ENCODE results near the gene POU2AF1.
"Not testable (repeated sequence)": the region's sequence is repeated elsewhere in the genome, so short reads cannot be mapped to it uniquely, and the experiment has no call there.

Gene POU2AF1

GRCh38 chr11:111410951-111411350 lies 31.9 kb upstream of the POU2AF1 start:
- no peaks in the 10 kb centered on the region for H3K4me1 ChIP-seq (ENCODE audit: control insufficient read depth in 5 of 5, insufficient read depth in 5 of 5, low read length in 5 of 5)
- H3K9me3 ChIP-seq (ENCODE audit: control insufficient read depth in 5 of 5, low read length in 5 of 5) = no peaks in the 10 kb centered on the region
- H3K27ac ChIP-seq (ENCODE audit: low read depth, low read length) = no peak overlapping the region
- no peaks in the 10 kb centered on the region for H3K27me3 ChIP-seq (ENCODE audit: control insufficient read depth in 5 of 5, insufficient read depth in 4 of 5, low read length in 5 of 5)
- H3K4me3 ChIP-seq (ENCODE audit: low read depth in 1 of 5, low read length in 5 of 5) = no peak overlapping the region
- H3K9ac ChIP-seq (ENCODE audit: low read length in 5 of 5) = no peak overlapping the region
- no peaks in the 10 kb centered on the region for H3K36me3 ChIP-seq (ENCODE audit: control insufficient read depth in 5 of 5, insufficient read depth in 5 of 5, low read length in 5 of 5)

GRCh38 chr11:111409915-111410314 lies 30.8 kb upstream of the POU2AF1 start:
- Histone ChIP-seq H3K9me3 (ENCODE audit: control insufficient read depth in 5 of 5, low read length in 5 of 5) (no peaks in the 10 kb centered on the region), H3K36me3 (ENCODE audit: control insufficient read depth in 5 of 5, insufficient read depth in 5 of 5, low read length in 5 of 5) (no peaks in the 10 kb centered on the region), H3K9ac (ENCODE audit: low read length in 5 of 5) (no peak overlapping the region), H3K27ac (ENCODE audit: low read depth, low read length) (no peak overlapping the region), H3K27me3 (ENCODE audit: control insufficient read depth in 5 of 5, insufficient read depth in 4 of 5, low read length in 5 of 5) (no peaks in the 10 kb centered on the region), H3K4me1 (ENCODE audit: control insufficient read depth in 5 of 5, insufficient read depth in 5 of 5, low read length in 5 of 5) (no peaks in the 10 kb centered on the region), H3K4me3 (ENCODE audit: low read depth in 1 of 5, low read length in 5 of 5) (no peak overlapping the region)

- Histone ChIP-seq H3K4me1 (ENCODE audit: control insufficient read depth in 5 of 5, insufficient read depth in 5 of 5, low read length in 5 of 5) (no peaks in the 10 kb centered on the region), H3K36me3 (ENCODE audit: control insufficient read depth in 5 of 5, insufficient read depth in 5 of 5, low read length in 5 of 5) (no peaks in the 10 kb centered on the region), H3K9me3 (ENCODE audit: control insufficient read depth in 5 of 5, low read length in 5 of 5) (no peaks in the 10 kb centered on the region), H3K9ac (ENCODE audit: low read length in 5 of 5) (no peak overlapping the region), H3K4me3 (ENCODE audit: low read depth in 1 of 5, low read length in 5 of 5) (no peak overlapping the region), H3K27me3 (ENCODE audit: control insufficient read depth in 5 of 5, insufficient read depth in 4 of 5, low read length in 5 of 5) (no peaks in the 10 kb centered on the region), H3K27ac (ENCODE audit: low read depth, low read length) (no peak overlapping the region)
Measured at GRCh38 chr11:111408789-111409727, 30.0 kb upstream of the POU2AF1 start.

- Histone ChIP-seq H3K9ac (ENCODE audit: low read length in 5 of 5) (no peak overlapping the region), H3K9me3 (ENCODE audit: control insufficient read depth in 5 of 5, low read length in 5 of 5) (no peaks in the 10 kb centered on the region), H3K27ac (ENCODE audit: low read depth, low read length) (no peak overlapping the region), H3K36me3 (ENCODE audit: control insufficient read depth in 5 of 5, insufficient read depth in 5 of 5, low read length in 5 of 5) (no peaks in the 10 kb centered on the region), H3K4me3 (ENCODE audit: low read depth in 1 of 5, low read length in 5 of 5) (no peak overlapping the region), H3K4me1 (ENCODE audit: control insufficient read depth in 5 of 5, insufficient read depth in 5 of 5, low read length in 5 of 5) (no peaks in the 10 kb centered on the region), H3K27me3 (ENCODE audit: control insufficient read depth in 5 of 5, insufficient read depth in 4 of 5, low read length in 5 of 5) (no peaks in the 10 kb centered on the region)
Measured at GRCh38 chr11:111407652-111408051, 28.6 kb upstream of the POU2AF1 start.

- Histone ChIP-seq H3K9me3 (ENCODE audit: control insufficient read depth in 5 of 5, low read length in 5 of 5) (no peaks in the 10 kb centered on the region), H3K9ac (ENCODE audit: low read length in 5 of 5) (no peak overlapping the region), H3K4me1 (ENCODE audit: control insufficient read depth in 5 of 5, insufficient read depth in 5 of 5, low read length in 5 of 5) (no peaks in the 10 kb centered on the region), H3K36me3 (ENCODE audit: control insufficient read depth in 5 of 5, insufficient read depth in 5 of 5, low read length in 5 of 5) (no peaks in the 10 kb centered on the region), H3K27ac (ENCODE audit: low read depth, low read length) (no peak overlapping the region), H3K4me3 (ENCODE audit: low read depth in 1 of 5, low read length in 5 of 5) (no peak overlapping the region), H3K27me3 (ENCODE audit: control insufficient read depth in 5 of 5, insufficient read depth in 4 of 5, low read length in 5 of 5) (no peaks in the 10 kb centered on the region)
Measured at GRCh38 chr11:111406589-111406988, 27.5 kb upstream of the POU2AF1 start.

GRCh38 chr11:111406091-111406490 lies 27.0 kb upstream of the POU2AF1 start:
- H3K36me3 ChIP-seq (ENCODE audit: control insufficient read depth in 5 of 5, insufficient read depth in 5 of 5, low read length in 5 of 5) = no peaks in the 10 kb centered on the region
- H3K4me1 ChIP-seq (ENCODE audit: control insufficient read depth in 5 of 5, insufficient read depth in 5 of 5, low read length in 5 of 5) = no peaks in the 10 kb centered on the region
- H3K9me3 ChIP-seq (ENCODE audit: control insufficient read depth in 5 of 5, low read length in 5 of 5) = no peaks in the 10 kb centered on the region
- no peak overlapping the region for H3K4me3 ChIP-seq (ENCODE audit: low read depth in 1 of 5, low read length in 5 of 5)
- no peak overlapping the region for H3K9ac ChIP-seq (ENCODE audit: low read length in 5 of 5)
- H3K27ac ChIP-seq (ENCODE audit: low read depth, low read length) = no peak overlapping the region
- H3K27me3 ChIP-seq (ENCODE audit: control insufficient read depth in 5 of 5, insufficient read depth in 4 of 5, low read length in 5 of 5) = no peaks in the 10 kb centered on the region

GRCh38 chr11:111405551-111405950 lies 26.5 kb upstream of the POU2AF1 start:
- Histone ChIP-seq H3K36me3 (ENCODE audit: control insufficient read depth in 5 of 5, insufficient read depth in 5 of 5, low read length in 5 of 5) (no peaks in the 10 kb centered on the region), H3K4me1 (ENCODE audit: control insufficient read depth in 5 of 5, insufficient read depth in 5 of 5, low read length in 5 of 5) (no peaks in the 10 kb centered on the region), H3K27me3 (ENCODE audit: control insufficient read depth in 5 of 5, insufficient read depth in 4 of 5, low read length in 5 of 5) (no peaks in the 10 kb centered on the region), H3K4me3 (ENCODE audit: low read depth in 1 of 5, low read length in 5 of 5) (no peak overlapping the region), H3K27ac (ENCODE audit: low read depth, low read length) (no peak overlapping the region), H3K9me3 (ENCODE audit: control insufficient read depth in 5 of 5, low read length in 5 of 5) (no peaks in the 10 kb centered on the region), H3K9ac (ENCODE audit: low read length in 5 of 5) (no peak overlapping the region)

GRCh38 chr11:111403051-111403726 lies 24.1 kb upstream of the POU2AF1 start:
- Histone ChIP-seq H3K27ac (ENCODE audit: low read depth, low read length) (no peak overlapping the region), H3K36me3 (ENCODE audit: control insufficient read depth in 5 of 5, insufficient read depth in 5 of 5, low read length in 5 of 5) (no peaks in the 10 kb centered on the region), H3K4me1 (ENCODE audit: control insufficient read depth in 5 of 5, insufficient read depth in 5 of 5, low read length in 5 of 5) (no peaks in the 10 kb centered on the region), H3K9me3 (ENCODE audit: control insufficient read depth in 5 of 5, low read length in 5 of 5) (no peaks in the 10 kb centered on the region), H3K4me3 (ENCODE audit: low read depth in 1 of 5, low read length in 5 of 5) (no peak overlapping the region), H3K9ac (ENCODE audit: low read length in 5 of 5) (no peak overlapping the region), H3K27me3 (ENCODE audit: control insufficient read depth in 5 of 5, insufficient read depth in 4 of 5, low read length in 5 of 5) (no peaks in the 10 kb centered on the region)

GRCh38 chr11:111402411-111402810 lies 23.3 kb upstream of the POU2AF1 start:
- Histone ChIP-seq H3K9ac (ENCODE audit: low read length in 5 of 5) (no peak overlapping the region), H3K36me3 (ENCODE audit: control insufficient read depth in 5 of 5, insufficient read depth in 5 of 5, low read length in 5 of 5) (no peaks in the 10 kb centered on the region), H3K4me3 (ENCODE audit: low read depth in 1 of 5, low read length in 5 of 5) (no peak overlapping the region), H3K4me1 (ENCODE audit: control insufficient read depth in 5 of 5, insufficient read depth in 5 of 5, low read length in 5 of 5) (no peaks in the 10 kb centered on the region), H3K27me3 (ENCODE audit: control insufficient read depth in 5 of 5, insufficient read depth in 4 of 5, low read length in 5 of 5) (no peaks in the 10 kb centered on the region), H3K27ac (ENCODE audit: low read depth, low read length) (no peak overlapping the region), H3K9me3 (ENCODE audit: control insufficient read depth in 5 of 5, low read length in 5 of 5) (no peaks in the 10 kb centered on the region)

- H3K9me3 ChIP-seq (ENCODE audit: control insufficient read depth in 5 of 5, low read length in 5 of 5); H3K36me3 ChIP-seq (ENCODE audit: control insufficient read depth in 5 of 5, insufficient read depth in 5 of 5, low read length in 5 of 5); H3K27ac ChIP-seq (ENCODE audit: low read depth, low read length); H3K4me1 ChIP-seq (ENCODE audit: control insufficient read depth in 5 of 5, insufficient read depth in 5 of 5, low read length in 5 of 5); H3K4me3 ChIP-seq (ENCODE audit: low read depth in 1 of 5, low read length in 5 of 5); H3K27me3 ChIP-seq (ENCODE audit: control insufficient read depth in 5 of 5, insufficient read depth in 4 of 5, low read length in 5 of 5); H3K9ac ChIP-seq (ENCODE audit: low read length in 5 of 5): not testable (repeated sequence)
Measured at GRCh38 chr11:111401957-111402356, 22.9 kb upstream of the POU2AF1 start.
